Fibroblast of skin of abdomen (primary cell): Measurements from ENCODE around the gene UBE2E2.
A peak's percentile ranks its signal among the peaks of the same experiment; 100 is the strongest.

Source experiments
- DNase-seq: peaks from one replicate; pipeline ENCODE4 v3.0.0-alpha.2; 2013

The UBE2E2 gene

GRCh38 chr3:23198801-23199200, 4.3 kb upstream of the UBE2E2 start:
- no peak for DNase-seq

- DNase-seq: no peak
Observed at GRCh38 chr3:23199649-23200048, 3.5 kb upstream of the UBE2E2 start.

GRCh38 chr3:23201154-23201838, 1.8 kb upstream of the UBE2E2 start:
- no peak for DNase-seq

GRCh38 chr3:23202203-23202920, 765 bp upstream of the UBE2E2 start:
- peak; percentile 22 for DNase-seq

GRCh38 chr3:23203708-23204330, 692 bp downstream of the UBE2E2 start:
- DNase-seq: peak; percentile 12

GRCh38 chr3:23206366-23206765, 3.2 kb downstream of the UBE2E2 start:
- no peak for DNase-seq

- DNase-seq: no peak
Observed at GRCh38 chr3:23209103-23209502, 6.0 kb downstream of the UBE2E2 start.

- no peak for DNase-seq
Observed at GRCh38 chr3:23209747-23210487, 6.8 kb downstream of the UBE2E2 start.

GRCh38 chr3:23213813-23214212, 10.7 kb downstream of the UBE2E2 start:
- no peak for DNase-seq

GRCh38 chr3:23217872-23218554, 14.9 kb downstream of the UBE2E2 start:
- DNase-seq: no peak

- peak; percentile 31 for DNase-seq
Observed at GRCh38 chr3:23219117-23219516, 16.0 kb downstream of the UBE2E2 start.

GRCh38 chr3:23219552-23219951, 16.4 kb downstream of the UBE2E2 start:
- DNase-seq: no peak

- no peak for DNase-seq
Observed at GRCh38 chr3:23221136-23221535, 18.0 kb downstream of the UBE2E2 start.

GRCh38 chr3:23232016-23232415, 28.9 kb downstream of the UBE2E2 start:
- no peak for DNase-seq

- DNase-seq: no peak
Observed at GRCh38 chr3:23232854-23233253, 29.7 kb downstream of the UBE2E2 start.

- DNase-seq: no peak
Observed at GRCh38 chr3:23235264-23235663, 32.1 kb downstream of the UBE2E2 start.

GRCh38 chr3:23236890-23237289, 33.8 kb downstream of the UBE2E2 start:
- DNase-seq: no peak

GRCh38 chr3:23238156-23238555, 35.0 kb downstream of the UBE2E2 start:
- DNase-seq: no peak

- DNase-seq: no peak
Observed at GRCh38 chr3:23238578-23238977, 35.5 kb downstream of the UBE2E2 start.

- no peak for DNase-seq
Observed at GRCh38 chr3:23239211-23240068, 36.3 kb downstream of the UBE2E2 start.

- DNase-seq: no peak
Observed at GRCh38 chr3:23240171-23240785, 37.2 kb downstream of the UBE2E2 start.
